Choroid plexus epithelial cell (primary cell): ENCODE data around the gene GRIK2.

Source experiments
- DNase-seq: peaks from one replicate; pipeline ENCODE4 v3.0.0-alpha.2; 2010; ENCODE audit warnings: low read depth
- H3K4me3 ChIP-seq: 2 replicates; pipeline ENCODE4 v1.5.1; 2011; ENCODE audit warnings: low read depth, mild to moderate bottlenecking, control low read depth, low read length, moderate library complexity
- TF ChIP-seq, protein P1 (sequence below): conservative IDR thresholded peaks from 2 replicates; pipeline ENCODE4 v1.5.1; 2011; ENCODE audit warnings: low read depth, mild to moderate bottlenecking, control low read depth, inconsistent platforms, low read length, moderate library complexity

Gene GRIK2

DNA sequence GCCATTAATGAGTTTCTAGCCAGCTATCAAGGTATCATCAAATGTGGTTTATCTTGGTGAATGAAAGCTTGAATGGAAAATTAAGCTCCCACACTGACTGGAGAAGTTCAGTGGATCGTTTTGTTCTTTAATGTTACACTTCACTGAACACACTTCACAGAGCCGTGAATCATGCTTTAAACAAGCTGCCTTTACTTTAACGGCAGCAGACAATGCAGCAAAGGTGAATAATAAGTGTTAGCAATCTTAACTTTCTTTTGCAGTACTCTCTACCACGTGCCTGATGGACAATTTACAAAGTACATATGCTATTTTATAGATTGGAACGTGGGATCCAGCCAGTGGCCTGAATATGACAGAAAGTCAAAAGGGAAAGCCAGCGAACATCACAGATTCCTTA is 424.5 kb downstream of the GRIK2 start:
- no peak for DNase-seq
- TF ChIP-seq, protein P1, sequence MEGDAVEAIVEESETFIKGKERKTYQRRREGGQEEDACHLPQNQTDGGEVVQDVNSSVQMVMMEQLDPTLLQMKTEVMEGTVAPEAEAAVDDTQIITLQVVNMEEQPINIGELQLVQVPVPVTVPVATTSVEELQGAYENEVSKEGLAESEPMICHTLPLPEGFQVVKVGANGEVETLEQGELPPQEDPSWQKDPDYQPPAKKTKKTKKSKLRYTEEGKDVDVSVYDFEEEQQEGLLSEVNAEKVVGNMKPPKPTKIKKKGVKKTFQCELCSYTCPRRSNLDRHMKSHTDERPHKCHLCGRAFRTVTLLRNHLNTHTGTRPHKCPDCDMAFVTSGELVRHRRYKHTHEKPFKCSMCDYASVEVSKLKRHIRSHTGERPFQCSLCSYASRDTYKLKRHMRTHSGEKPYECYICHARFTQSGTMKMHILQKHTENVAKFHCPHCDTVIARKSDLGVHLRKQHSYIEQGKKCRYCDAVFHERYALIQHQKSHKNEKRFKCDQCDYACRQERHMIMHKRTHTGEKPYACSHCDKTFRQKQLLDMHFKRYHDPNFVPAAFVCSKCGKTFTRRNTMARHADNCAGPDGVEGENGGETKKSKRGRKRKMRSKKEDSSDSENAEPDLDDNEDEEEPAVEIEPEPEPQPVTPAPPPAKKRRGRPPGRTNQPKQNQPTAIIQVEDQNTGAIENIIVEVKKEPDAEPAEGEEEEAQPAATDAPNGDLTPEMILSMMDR = no peak
- H3K4me3 ChIP-seq = no peak overlapping the region

DNA sequence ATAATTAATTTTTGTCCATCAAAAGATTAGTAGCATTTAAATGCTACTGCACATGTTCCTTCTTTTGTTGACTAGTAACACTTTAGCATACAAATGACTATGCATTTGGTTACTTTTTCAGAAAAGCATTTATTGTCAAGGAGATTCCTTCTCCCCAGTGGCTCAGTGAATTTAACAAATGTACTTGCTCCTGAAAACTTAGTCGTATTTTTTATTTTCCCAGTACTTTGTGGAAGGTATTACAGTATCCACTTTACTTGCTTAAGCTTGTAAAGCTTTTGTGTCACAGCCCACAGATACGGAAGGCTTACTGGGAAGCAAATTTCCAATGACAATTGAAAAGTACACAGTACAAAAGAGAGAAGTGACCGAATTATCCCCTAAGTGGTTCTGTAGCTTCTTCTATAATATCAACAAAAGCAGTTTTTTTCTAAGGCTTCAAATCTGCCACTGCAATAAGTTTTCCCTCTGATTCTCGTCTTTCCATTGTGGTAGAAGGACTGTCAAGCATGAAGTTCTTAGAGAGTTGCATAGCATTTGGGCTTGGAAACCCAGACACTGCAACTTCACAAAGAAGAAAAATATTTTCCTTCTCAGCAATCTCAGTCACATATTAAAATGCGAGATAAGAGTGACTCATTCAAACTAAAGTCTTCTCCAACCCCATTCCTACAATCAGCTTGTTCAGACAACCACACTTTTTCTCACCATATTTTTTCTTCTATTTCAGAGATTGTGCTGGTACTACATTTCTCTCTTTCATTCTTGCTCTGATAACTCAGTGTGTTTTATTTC is 431.2 kb downstream of the GRIK2 start:
- TF ChIP-seq, protein P1 = no peak
- no peak overlapping the region for H3K4me3 ChIP-seq
- DNase-seq = peak; percentile 27

DNA sequence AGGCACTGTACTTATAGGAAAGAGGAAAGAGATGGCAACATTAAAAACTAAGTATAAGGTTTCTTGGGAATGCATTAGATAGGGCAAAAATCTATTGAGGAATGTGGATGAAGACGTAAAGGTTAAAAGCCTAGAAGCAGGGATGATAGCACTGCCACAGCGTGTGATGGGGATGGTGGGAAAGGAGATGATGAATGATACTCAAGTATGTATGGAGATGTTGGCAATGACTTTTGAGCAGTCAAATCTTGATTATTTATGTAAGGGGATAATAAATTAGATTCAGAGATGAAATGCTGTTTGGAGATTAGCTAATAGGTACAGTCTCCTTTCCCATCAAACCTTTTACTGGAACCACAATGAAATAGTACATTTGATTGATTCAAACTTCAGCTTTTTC is 432.8 kb downstream of the GRIK2 start:
- TF ChIP-seq, protein P1 = no peak
- DNase-seq = no peak
- H3K4me3 ChIP-seq = no peak overlapping the region

DNA sequence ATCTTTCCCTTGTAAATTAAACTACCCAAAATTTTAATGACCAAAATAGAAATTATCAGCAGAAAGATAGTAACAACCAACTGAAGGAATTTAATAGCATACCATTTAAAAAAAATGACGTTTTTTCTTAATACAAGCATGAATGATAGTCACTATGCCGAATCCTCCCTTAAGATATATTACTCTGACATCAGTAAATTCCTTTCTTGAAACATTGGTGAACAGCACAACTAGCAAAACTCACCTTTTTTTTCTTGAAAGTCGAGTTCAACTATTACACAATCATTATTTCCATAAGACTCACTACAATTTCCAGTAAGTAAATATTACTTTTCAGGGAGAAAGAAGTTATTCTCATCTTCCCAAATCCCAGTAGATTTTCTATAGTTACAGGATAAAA is 433.2 kb downstream of the GRIK2 start:
- TF ChIP-seq, protein P1 = no peak
- H3K4me3 ChIP-seq = no peak overlapping the region
- DNase-seq = no peak

DNA sequence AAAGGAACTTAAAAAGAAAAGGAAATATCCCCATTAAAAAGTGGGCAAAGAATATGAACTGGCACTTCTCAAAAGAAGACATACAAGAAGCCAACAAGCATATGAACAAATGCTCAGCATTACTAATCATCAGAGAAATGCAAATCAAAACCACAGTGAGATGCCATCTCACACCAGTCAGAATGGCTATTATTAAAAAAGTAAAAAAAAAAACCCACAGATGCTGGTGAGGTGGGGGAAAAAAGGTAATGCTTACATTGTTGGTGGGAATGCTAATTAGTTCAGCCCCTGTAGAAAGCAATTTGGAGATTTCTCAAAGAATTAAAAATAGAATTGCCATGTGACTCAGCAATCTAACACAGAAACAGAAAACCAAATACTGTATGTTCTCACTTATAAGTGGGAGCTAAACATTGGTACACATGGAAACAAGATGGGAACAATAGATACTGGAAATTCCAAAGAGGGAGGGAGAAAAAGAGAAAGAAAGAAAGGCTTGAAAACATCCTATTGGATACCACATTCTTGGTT is 437.1 kb downstream of the GRIK2 start:
- TF ChIP-seq, protein P1 = no peak
- H3K4me3 ChIP-seq = no peak overlapping the region
- peak; percentile 22 for DNase-seq

DNA sequence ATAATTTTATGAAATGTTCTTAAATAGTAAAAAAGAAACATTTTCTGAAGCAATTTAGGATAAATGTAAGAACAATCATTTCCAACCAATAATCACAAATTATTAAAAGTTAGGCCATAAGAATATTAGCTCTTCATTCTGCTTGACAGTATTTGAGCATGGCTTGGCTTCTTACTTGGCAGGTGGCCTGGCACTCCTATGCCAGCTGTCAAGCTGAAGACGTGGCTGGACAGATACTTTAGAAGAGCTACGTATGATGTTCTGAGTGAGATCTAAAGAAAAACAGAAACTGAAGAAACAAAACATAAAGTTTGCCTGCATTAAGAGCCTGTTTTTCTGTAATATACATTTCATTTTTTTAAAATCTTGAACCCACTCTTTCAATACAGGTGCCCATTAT is 438.9 kb downstream of the GRIK2 start:
- TF ChIP-seq, protein P1 = no peak
- DNase-seq = no peak
- no peak overlapping the region for H3K4me3 ChIP-seq

DNA sequence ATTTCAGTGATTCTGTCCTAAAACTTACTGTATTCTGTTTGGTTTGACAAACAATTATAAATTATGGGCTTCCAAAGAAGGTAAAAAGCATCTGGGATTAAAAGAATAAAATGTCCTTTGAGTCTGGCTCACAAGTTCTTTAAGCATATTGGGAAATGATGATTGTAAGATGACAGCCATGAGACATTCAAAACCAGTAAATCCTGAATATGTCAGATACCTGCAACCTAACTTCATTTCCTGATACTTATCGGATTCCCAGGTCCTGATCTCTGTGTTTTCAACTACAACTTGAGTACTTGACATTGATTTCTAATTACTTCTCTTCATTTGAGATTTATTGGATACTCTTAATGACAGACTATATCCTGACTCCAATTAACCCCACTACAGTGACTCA is 446.6 kb downstream of the GRIK2 start:
- DNase-seq = no peak
- TF ChIP-seq, protein P1 = no peak
- H3K4me3 ChIP-seq = no peak overlapping the region
